D341Med (cell line): Measurements from ENCODE around the gene QPCT.

Source experiments
- DNase-seq: peaks from one replicate; pipeline ENCODE4 v3.0.0; 2012; ENCODE audit warnings: low spot score

The QPCT gene

GRCh38 chr2:37324786-37325624 is 19.4 kb upstream of the QPCT start, which contains the start of gene PRKD3:
Gene PRKD3 (minus strand): TSS chr2:37324833. CDS start chr2:37316524, 8,309 bp downstream.
- peak; percentile 93 for DNase-seq

- DNase-seq, result no peak
Measured at GRCh38 chr2:37325625-37326071, 18.8 kb upstream of the QPCT start.

DNA sequence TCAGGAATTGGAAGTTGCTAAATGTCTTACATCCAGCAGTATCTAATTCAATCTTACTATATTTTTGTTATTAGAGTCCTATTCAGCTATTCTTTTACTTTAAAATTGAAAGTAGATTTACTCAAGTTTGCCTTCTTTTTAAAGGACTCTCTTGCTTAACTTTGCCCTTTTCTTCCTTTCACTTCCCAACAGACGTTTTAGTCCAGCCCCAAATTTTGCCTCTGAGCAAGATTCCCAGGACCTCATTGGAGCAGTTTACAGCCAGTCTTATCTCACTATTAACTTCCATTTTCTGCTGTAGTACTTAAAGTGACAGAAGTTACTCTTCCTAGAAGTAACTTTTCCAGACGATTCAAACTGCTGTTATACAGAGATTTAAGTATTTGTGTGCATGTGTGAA is 18.1 kb upstream of the QPCT start:
- DNase-seq, result no peak

GRCh38 chr2:37326866-37327634 is 17.4 kb upstream of the QPCT start:
- DNase-seq, result no peak

DNA sequence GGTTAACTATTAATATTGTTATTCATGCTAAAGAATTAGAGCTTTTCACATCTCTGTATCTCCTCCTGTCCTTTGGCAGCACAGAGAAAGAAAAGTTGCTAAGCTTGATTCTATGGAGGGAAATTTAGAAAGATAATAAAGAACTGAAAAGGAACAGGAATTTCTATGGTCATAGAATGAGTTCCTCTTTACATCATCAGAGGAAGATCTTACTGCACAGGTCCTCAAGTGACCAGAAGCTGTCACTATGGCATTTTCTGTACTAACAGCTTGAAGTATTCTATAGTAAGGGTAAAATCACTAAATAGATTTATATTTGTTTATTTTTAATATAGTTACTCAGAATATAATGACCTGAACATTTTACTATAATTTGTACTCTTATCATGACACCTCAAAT is 13.7 kb upstream of the QPCT start:
- no peak for DNase-seq

- no peak for DNase-seq
Measured at GRCh38 chr2:37332560-37332959, 11.9 kb upstream of the QPCT start.

DNA sequence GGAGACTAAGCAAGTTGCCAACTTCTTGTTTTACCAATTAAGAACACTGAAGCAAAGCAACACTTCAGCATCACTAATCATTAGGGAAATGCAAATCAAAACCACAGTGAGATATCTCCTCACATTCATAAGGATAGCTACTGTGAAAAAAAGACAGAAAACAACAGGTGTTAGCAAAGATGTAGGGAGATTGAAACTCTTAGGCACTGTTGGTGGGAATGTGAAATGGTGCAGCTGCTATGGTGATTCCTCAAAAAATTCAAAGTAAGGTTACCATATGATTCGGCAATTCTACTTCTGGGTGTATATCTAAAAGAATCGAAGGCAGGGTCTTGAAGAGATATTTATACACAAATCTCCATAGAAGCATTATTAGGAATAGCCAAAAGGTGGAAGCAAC is 11.2 kb upstream of the QPCT start:
- DNase-seq, result no peak

GRCh38 chr2:37335604-37336003 is 8.8 kb upstream of the QPCT start:
- no peak for DNase-seq

DNA sequence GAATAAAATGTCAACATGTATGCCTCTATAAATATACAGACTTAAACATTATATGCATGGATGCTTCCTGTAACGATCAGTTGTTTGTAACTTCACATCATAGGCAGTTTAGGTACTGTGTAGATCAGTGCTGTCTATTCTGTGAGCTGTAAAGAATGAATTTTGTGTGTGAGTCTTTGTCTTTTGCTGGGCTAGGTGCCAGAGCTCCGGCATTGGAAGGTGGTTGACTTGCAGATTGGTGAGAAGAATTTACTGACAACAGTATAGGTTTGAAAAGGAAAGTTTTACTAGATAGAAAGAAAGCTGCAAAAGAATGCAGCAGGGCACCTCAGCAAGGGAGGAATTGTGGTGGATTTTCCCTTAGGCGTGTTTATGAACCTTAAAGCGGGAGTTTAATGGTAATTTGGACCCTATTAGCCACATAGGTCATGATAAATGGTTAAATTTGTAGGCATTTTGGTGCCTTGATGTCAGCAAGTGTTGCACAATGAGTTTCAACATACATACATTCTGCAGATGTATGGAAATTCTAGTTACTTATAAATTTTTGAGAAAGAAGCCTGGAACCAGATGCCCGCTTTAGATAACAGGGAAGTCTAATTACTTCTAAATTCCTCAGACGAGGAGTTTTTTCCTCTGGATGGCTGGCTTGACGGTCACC is 6.7 kb upstream of the QPCT start:
- DNase-seq, result no peak

DNA sequence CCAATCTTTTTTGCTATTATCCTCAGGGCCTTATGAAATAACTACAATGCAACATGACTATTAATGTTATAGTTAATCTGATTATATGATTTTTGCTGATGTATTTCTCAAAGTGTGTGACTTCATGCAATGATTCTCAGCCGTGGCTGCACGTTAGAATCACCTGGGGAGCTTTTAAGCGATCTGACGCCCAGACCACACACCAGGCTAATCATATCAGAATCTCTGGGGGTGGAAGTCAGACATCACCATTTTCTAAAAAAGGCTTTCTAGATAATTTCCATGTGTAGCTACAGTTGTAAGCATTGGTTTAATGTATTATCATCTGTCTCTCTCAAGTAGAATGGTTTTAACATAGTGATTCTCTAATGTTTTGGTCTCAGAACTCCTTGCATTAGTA is 5.5 kb upstream of the QPCT start:
- no peak for DNase-seq

- no peak for DNase-seq
Measured at GRCh38 chr2:37340637-37341036, 3.8 kb upstream of the QPCT start.

- no peak for DNase-seq
Measured at GRCh38 chr2:37342591-37343220, 1.7 kb upstream of the QPCT start.

DNA sequence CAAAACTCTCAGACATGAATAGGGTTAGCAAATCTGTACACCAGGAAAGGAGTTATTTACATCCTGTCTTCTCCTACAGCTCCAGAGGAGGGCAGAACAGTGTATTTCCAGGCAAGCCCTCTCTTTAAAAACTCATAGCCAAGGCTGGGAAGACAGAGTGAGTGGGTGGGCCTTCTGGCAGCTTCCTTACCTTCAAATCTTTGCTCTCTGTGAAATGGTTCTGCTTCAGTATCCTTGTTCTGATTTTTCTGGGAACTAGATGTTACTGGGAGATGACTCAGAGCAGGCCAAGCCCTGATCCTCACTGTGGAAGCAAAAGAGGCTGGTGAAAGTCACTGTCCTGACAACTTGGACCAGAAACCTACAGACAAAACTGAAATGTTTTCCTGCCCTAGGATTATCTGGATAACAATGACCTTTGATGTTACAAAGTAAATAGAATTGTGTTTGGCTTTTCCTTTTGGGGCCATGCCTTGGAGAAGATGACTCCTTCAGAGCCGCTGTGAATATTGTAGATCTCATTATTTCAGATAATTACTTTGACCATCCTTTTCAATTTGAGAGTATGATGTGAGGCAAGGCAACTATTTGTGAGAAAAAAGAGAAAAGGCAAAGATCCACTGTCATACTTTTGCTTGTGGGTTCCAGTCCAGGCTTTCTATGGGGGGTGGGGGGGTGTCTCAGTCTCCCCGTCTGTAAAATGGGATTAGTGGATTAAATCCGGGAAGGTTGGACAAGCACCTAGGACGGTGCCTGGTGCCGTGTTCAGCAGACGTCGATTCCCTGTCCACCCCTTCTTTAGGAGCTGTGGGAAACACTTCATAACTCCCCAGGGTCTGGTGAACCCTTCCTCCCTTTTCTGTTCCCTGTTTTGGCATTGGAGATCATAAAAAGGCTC is 644 bp upstream of the QPCT start:
- DNase-seq, result no peak

DNA sequence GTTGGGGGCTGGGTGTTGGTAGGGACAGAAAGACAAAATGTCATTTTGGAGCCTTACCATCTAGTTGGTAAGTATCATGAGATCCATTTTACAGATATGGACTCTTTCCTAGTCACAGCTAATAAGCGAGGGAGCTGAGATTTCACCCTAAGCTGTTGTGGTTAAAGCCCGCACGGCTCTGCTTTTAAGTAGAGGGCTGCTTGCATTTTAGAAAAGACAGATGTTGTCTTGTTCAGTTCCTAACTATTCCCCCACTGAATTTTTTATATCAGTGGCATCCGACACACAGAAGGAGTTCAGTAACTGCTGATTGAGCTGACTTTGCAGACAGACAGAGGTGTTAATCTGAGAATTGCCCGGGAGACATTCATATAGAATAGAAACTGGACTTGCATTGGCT is 3.7 kb downstream of the QPCT start:
- no peak for DNase-seq

- DNase-seq, result no peak
Measured at GRCh38 chr2:37349231-37349860, 4.9 kb downstream of the QPCT start.

DNA sequence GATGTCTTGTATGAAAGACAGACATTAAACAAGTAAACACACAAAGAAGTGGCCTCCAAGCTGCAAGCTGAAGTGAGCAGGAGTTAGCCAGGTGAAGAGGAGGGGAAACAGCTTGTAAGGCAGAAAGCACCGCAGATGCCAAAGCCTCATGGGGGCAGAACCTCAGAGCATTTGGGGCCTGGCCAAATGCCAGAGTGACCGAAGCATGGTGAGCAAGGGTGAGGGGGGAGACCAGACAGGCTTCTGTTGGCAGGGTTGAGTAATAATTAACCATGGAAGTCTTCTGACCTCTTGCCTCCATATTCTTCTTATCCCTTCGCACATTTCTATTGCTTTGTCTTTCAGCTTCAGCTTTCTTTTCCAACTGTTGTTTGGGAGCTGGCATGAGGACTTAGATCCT is 5.6 kb downstream of the QPCT start:
- DNase-seq, result no peak

GRCh38 chr2:37354531-37354930 is 10.1 kb downstream of the QPCT start:
- no peak for DNase-seq

DNA sequence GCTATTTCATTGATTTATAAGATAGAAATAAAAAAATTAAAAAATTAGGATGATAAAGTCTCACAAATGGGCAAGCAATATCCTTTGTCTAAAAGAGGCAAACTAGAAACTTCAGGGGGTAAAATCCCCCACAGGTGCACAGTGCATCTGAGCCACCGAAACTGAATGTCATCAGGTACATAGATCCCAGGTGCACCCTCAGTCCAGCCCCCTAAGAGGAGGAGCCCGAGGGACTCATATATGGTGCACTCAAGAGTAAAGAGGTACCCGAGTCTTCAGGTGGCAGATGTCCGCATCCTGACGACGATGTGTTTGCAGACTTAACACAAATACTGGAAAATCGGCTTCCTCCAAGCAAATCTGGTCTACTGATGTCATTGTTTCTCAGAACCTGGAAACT is 11.3 kb downstream of the QPCT start:
- no peak for DNase-seq

GRCh38 chr2:37356299-37356698 is 11.9 kb downstream of the QPCT start:
- DNase-seq, result no peak

GRCh38 chr2:37357069-37357468 is 12.6 kb downstream of the QPCT start:
- DNase-seq, result no peak

DNA sequence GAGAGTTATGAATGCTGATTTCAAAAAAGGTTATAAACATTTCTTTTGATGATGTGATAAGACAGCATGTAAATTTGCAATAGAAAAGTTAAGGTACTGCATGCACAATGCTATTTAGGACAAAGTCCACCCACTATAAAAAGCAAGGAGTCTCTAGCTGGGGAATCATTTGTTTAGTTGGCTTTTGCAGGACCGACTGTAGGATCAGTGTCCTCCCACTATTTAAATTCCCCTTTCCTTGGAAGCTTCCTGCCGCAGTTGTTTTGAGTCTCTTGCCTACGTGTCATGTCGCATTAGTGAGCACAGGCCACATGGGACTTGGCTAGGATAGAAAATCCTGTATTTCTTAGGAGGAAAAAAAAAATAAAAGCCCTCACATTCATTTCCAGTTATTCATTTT is 13.1 kb downstream of the QPCT start:
- DNase-seq, result no peak
